Activated CD4-positive, alpha-beta T cell treated with anti-CD3 and anti-CD28 coated beads, Interleukin-2, amount 10 ng/mL, durations not matched to agents 7 days and 5 days (primary cell): ENCODE results near the gene EVI5L. TPM values are rescaled to one million over a fixed set of nuclear protein-coding genes. Genes with fewer than 3 reads are reported as not detected.
A peak's percentile ranks its signal among the peaks of the same experiment; 100 is the strongest.

Experiments
- CTCF ChIA-PET: fragments of 350-600 bp; sonication (Branson Sonifier 250); formaldehyde crosslinking; loops from one replicate; lab custom pipeline; 2021; ENCODE audit warnings: antibody characterized with exemption; lab: Charles Lee
- POLR2A ChIA-PET: fragments of 350-600 bp; sonication (Branson Sonifier 250); formaldehyde crosslinking; loops from one replicate; lab custom pipeline; 2021; ENCODE audit warnings: antibody characterized with exemption; lab: Charles Lee
- DNase-seq: peaks from one replicate; pipeline ENCODE4 v3.0.0-alpha.2; 2020
- H3K27ac Mint-ChIP-seq: one replicate; pipeline ENCODE4 v1.8.0; 2021; ENCODE audit warnings: mild to moderate bottlenecking, moderate library complexity, mixed read lengths
- H3K27me3 Mint-ChIP-seq: one replicate; pipeline ENCODE4 v1.8.0; 2021; ENCODE audit warnings: mixed read lengths
- H3K36me3 Mint-ChIP-seq: one replicate; pipeline ENCODE4 v1.8.0; 2021; ENCODE audit warnings: low read depth, mixed read lengths
- H3K4me1 Mint-ChIP-seq: one replicate; pipeline ENCODE4 v1.8.0; 2021; ENCODE audit warnings: mixed read lengths
- H3K4me3 Mint-ChIP-seq: one replicate; pipeline ENCODE4 v1.8.0; 2021; ENCODE audit warnings: mild to moderate bottlenecking, moderate library complexity, mixed read lengths
- H3K9me3 Mint-ChIP-seq: one replicate; pipeline ENCODE4 v1.8.0; 2021; ENCODE audit warnings: mixed read lengths
- total RNA-seq, 2 experiments: library from RNA; stranded (reverse); gene quantifications; one replicate each; pipeline ENCODE4 v1.2.3, GENCODE V29; 2021

EVI5L gene
- total RNA-seq, 2 experiments from 2014 or later: 9.7 to 11.2 TPM

GRCh38 chr19:7867092-7867844 lies 37.2 kb downstream of the EVI5L start:
- ChIA-PET POLR2A (no interaction called here), CTCF (no interaction called here)
- Mint-ChIP-seq H3K27ac (no peak overlapping the region), H3K4me3 (no peak overlapping the region), H3K9me3 (no peaks in the 10 kb centered on the region), H3K4me1 (peaks cover 38% of the 10 kb centered on the region), H3K36me3 (no peaks in the 10 kb centered on the region), H3K27me3 (peaks cover 28% of the 10 kb centered on the region)
- no peak for DNase-seq

- Mint-ChIP-seq H3K27me3 (peaks cover 34% of the 10 kb centered on the region), H3K36me3 (no peaks in the 10 kb centered on the region), H3K4me3 (peak overlapping the region; percentile 63), H3K9me3 (no peaks in the 10 kb centered on the region), H3K27ac (peak overlapping the region; percentile 75), H3K4me1 (peaks cover 42% of the 10 kb centered on the region)
- POLR2A ChIA-PET: no interaction called here
- no peak for DNase-seq
- CTCF ChIA-PET: interaction anchor here (0.6 to 2.2 kb wide), 13 partner anchors 9 to 514 kb away, joined by 3 to 28 read pairs (median 5); partner anchors contain the start of gene SNAPC2
These were observed 38.3 kb downstream of the EVI5L start for GRCh38 chr19:7868326-7868670.

- peak overlapping the region; percentile 75 for H3K27ac Mint-ChIP-seq
- H3K4me3 Mint-ChIP-seq: peak overlapping the region; percentile 63
- no peaks in the 10 kb centered on the region for H3K36me3 Mint-ChIP-seq
- no peaks in the 10 kb centered on the region for H3K9me3 Mint-ChIP-seq
- DNase-seq: peak; percentile 79
- peaks cover 44% of the 10 kb centered on the region for H3K4me1 Mint-ChIP-seq
- H3K27me3 Mint-ChIP-seq: peaks cover 36% of the 10 kb centered on the region
- ChIA-PET POLR2A (no interaction called here), CTCF (interaction anchor here (0.6 to 2.2 kb wide), 26 partner anchors 9 to 799 kb away, joined by 3 to 28 read pairs (median 5); partner anchors contain the start of genes MAP2K7, SNAPC2, TIMM44 and TRAPPC5)
These were observed 38.8 kb downstream of the EVI5L start for GRCh38 chr19:7868671-7869452.

GRCh38 chr19:7869453-7869909 lies 39.5 kb downstream of the EVI5L start:
- Mint-ChIP-seq H3K27me3 (peaks cover 37% of the 10 kb centered on the region), H3K4me3 (peak overlapping the region; percentile 59), H3K4me1 (peaks cover 44% of the 10 kb centered on the region), H3K9me3 (no peaks in the 10 kb centered on the region), H3K36me3 (no peaks in the 10 kb centered on the region), H3K27ac (peak overlapping the region; percentile 57)
- CTCF ChIA-PET: interaction anchor here (0.6 to 2.2 kb wide), 26 partner anchors 10 to 800 kb away, joined by 3 to 28 read pairs (median 5); partner anchors contain the start of genes MAP2K7, SNAPC2, TIMM44 and TRAPPC5
- POLR2A ChIA-PET: no interaction called here
- DNase-seq: peak; percentile 75

GRCh38 chr19:7869910-7870511 lies 40.0 kb downstream of the EVI5L start:
- H3K27me3 Mint-ChIP-seq: peaks cover 39% of the 10 kb centered on the region
- peak overlapping the region; percentile 57 for H3K27ac Mint-ChIP-seq
- no peaks in the 10 kb centered on the region for H3K36me3 Mint-ChIP-seq
- ChIA-PET POLR2A (no interaction called here), CTCF (interaction anchor here (0.7 to 2.2 kb wide), 20 partner anchors 9 to 487 kb away, joined by 3 to 28 read pairs (median 6); partner anchors contain the start of genes MAP2K7, SNAPC2, TIMM44 and TRAPPC5)
- H3K4me3 Mint-ChIP-seq: peak overlapping the region; percentile 64
- peaks cover 44% of the 10 kb centered on the region for H3K4me1 Mint-ChIP-seq
- DNase-seq: peak; percentile 56
- no peaks in the 10 kb centered on the region for H3K9me3 Mint-ChIP-seq

GRCh38 chr19:7870571-7871436 lies 40.8 kb downstream of the EVI5L start:
- CTCF ChIA-PET: interaction anchor here (1.6 kb wide), 1 partner anchor 50 kb away, joined by 3 read pairs; no protein-coding TSS in a partner anchor

DNA sequence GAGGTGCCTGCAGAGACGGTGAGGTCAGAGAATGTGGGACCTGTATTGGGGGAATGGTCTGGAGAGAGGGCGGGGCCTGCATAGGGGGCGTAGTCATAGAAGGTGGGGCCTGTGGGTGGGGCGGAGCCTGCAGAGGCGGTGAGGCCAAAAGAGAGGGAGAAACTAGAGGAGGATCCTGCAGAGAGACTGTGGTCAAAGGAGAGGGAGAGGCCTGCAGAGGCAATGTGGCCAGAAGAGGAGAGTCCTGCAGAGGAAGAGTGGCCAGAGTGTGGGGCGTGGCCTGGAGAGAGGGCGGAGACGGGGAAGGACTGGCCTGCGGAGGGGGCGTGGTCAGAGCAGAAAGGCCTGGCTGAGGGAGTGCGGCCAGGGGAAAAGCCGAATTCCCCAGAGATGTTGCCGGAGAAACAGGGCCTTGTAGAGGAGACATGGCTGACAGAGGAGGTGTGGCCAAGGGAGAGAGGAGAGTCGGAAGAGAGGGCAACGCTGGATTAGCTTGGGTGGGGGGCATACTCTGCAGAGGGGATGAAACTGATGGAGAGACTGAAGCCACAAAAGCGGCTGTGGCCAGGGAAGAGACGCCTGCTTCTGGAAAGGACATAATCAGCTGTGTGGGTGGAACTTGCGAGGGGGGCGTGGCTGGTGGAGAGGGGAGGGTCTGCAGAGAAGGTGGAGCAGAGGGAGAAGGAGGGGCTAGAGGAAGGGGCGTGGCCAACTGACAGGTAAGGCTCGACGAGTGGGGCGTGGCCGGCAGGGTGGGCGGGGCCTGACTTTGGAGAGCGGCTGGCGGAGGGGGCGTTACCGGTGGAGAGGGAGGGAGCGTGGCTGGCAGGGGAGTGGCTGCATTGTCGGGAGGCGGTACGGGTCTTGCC lies 41.7 kb downstream of the EVI5L start:
- ChIA-PET CTCF (interaction anchor here (0.6 to 1.6 kb wide), 2 partner anchors 24 to 49 kb away, joined by 3 to 5 read pairs; no protein-coding TSS in a partner anchor), POLR2A (no interaction called here)
- Mint-ChIP-seq H3K4me3 (no peak overlapping the region), H3K36me3 (no peaks in the 10 kb centered on the region), H3K27me3 (peaks cover 43% of the 10 kb centered on the region), H3K9me3 (no peaks in the 10 kb centered on the region), H3K27ac (peak overlapping the region; percentile 20), H3K4me1 (peaks cover 40% of the 10 kb centered on the region)
- peak; percentile 84 for DNase-seq

More at GRCh38 chr19:7870571-7871436, 40.8 kb downstream of the EVI5L start:
- Mint-ChIP-seq H3K27ac (peak overlapping the region; percentile 20), H3K9me3 (no peaks in the 10 kb centered on the region), H3K4me1 (peaks cover 40% of the 10 kb centered on the region), H3K4me3 (no peak overlapping the region), H3K27me3 (peaks cover 39% of the 10 kb centered on the region), H3K36me3 (no peaks in the 10 kb centered on the region)
- POLR2A ChIA-PET: no interaction called here
- peak; percentile 54 for DNase-seq

- Mint-ChIP-seq H3K27ac (no peak overlapping the region), H3K9me3 (no peaks in the 10 kb centered on the region), H3K27me3 (peaks cover 37% of the 10 kb centered on the region), H3K4me3 (no peak overlapping the region), H3K36me3 (no peaks in the 10 kb centered on the region), H3K4me1 (peaks cover 40% of the 10 kb centered on the region)
- no peak for DNase-seq
- POLR2A ChIA-PET: no interaction called here
- CTCF ChIA-PET: interaction anchor here (0.5 kb wide), 1 partner anchor 545 kb away, joined by 4 read pairs; no protein-coding TSS in a partner anchor
These were observed 42.5 kb downstream of the EVI5L start for GRCh38 chr19:7872306-7873204.

GRCh38 chr19:7873304-7874075 lies 43.5 kb downstream of the EVI5L start:
- peak overlapping the region; percentile 58 for H3K4me3 Mint-ChIP-seq
- DNase-seq: no peak
- ChIA-PET CTCF (interaction anchor here (0.6 kb wide), 1 partner anchor 11 kb away, joined by 3 read pairs; no protein-coding TSS in a partner anchor), POLR2A (no interaction called here)
- peaks cover 34% of the 10 kb centered on the region for H3K27me3 Mint-ChIP-seq
- H3K9me3 Mint-ChIP-seq: no peaks in the 10 kb centered on the region
- peaks cover 36% of the 10 kb centered on the region for H3K4me1 Mint-ChIP-seq
- H3K27ac Mint-ChIP-seq: no peak overlapping the region
- H3K36me3 Mint-ChIP-seq: no peaks in the 10 kb centered on the region
